SK-N-SH (cell line): ENCODE measurements around the gene P2RY14.

Source experiments
- POLR2AphosphoS5 ChIP-seq: IDR thresholded peaks from 2 replicates; pipeline ENCODE4 v1.6.1; 2012; ENCODE audit warnings: low read depth, low read length
- YY1 ChIP-seq: IDR thresholded peaks from 2 replicates; pipeline ENCODE4 v1.4.0; 2012; ENCODE audit warnings: low read depth, mild to moderate bottlenecking
- TF ChIP-seq, protein P1 (sequence below): fragments of 200-600 bp; sonication (generic); IDR thresholded peaks from 2 replicates; pipeline ENCODE4 v1.6.1; 2017; ENCODE audit warnings: antibody characterized with exemption, mild to moderate bottlenecking, moderate library complexity

DNA sequence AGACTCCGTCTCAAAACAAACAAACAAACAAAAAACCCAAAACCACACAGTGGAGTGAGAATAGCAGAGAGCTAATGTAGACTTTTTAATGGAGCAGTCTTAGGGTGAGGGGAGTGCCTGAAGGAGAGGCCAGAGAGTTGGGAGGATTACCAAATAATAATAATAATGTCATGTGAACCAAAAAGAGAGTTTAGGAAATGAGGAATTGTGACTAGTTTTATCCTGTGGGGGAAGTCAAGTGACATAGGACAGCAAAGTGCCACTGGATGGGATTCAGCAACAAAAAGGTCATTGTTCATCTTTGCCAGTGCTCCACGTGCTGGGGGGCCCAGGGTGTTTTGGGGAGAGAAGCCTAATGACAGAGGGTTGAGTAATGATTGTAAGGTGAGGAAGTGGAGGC is 25.4 kb upstream of the P2RY14 start:
- TF ChIP-seq YY1 (no peak), POLR2AphosphoS5 (no peak)
- TF ChIP-seq, protein P1, sequence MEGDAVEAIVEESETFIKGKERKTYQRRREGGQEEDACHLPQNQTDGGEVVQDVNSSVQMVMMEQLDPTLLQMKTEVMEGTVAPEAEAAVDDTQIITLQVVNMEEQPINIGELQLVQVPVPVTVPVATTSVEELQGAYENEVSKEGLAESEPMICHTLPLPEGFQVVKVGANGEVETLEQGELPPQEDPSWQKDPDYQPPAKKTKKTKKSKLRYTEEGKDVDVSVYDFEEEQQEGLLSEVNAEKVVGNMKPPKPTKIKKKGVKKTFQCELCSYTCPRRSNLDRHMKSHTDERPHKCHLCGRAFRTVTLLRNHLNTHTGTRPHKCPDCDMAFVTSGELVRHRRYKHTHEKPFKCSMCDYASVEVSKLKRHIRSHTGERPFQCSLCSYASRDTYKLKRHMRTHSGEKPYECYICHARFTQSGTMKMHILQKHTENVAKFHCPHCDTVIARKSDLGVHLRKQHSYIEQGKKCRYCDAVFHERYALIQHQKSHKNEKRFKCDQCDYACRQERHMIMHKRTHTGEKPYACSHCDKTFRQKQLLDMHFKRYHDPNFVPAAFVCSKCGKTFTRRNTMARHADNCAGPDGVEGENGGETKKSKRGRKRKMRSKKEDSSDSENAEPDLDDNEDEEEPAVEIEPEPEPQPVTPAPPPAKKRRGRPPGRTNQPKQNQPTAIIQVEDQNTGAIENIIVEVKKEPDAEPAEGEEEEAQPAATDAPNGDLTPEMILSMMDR, result no peak
